ENCODE results near the gene TIGD3. TPM values are rescaled to one million over a fixed set of nuclear protein-coding genes. Genes with fewer than 3 reads are reported as not detected.

The TIGD3 gene
- total RNA-seq, 4 donors from 2014 or later: not detected

GRCh38 chr11:65357856-65358356, 3.4 kb downstream of the TIGD3 start:
- TF ChIP-seq, protein P1, sequence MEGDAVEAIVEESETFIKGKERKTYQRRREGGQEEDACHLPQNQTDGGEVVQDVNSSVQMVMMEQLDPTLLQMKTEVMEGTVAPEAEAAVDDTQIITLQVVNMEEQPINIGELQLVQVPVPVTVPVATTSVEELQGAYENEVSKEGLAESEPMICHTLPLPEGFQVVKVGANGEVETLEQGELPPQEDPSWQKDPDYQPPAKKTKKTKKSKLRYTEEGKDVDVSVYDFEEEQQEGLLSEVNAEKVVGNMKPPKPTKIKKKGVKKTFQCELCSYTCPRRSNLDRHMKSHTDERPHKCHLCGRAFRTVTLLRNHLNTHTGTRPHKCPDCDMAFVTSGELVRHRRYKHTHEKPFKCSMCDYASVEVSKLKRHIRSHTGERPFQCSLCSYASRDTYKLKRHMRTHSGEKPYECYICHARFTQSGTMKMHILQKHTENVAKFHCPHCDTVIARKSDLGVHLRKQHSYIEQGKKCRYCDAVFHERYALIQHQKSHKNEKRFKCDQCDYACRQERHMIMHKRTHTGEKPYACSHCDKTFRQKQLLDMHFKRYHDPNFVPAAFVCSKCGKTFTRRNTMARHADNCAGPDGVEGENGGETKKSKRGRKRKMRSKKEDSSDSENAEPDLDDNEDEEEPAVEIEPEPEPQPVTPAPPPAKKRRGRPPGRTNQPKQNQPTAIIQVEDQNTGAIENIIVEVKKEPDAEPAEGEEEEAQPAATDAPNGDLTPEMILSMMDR (IDR thresholded peaks at IDR 0.05; ENCODE audit: low read depth): no peak

DNA sequence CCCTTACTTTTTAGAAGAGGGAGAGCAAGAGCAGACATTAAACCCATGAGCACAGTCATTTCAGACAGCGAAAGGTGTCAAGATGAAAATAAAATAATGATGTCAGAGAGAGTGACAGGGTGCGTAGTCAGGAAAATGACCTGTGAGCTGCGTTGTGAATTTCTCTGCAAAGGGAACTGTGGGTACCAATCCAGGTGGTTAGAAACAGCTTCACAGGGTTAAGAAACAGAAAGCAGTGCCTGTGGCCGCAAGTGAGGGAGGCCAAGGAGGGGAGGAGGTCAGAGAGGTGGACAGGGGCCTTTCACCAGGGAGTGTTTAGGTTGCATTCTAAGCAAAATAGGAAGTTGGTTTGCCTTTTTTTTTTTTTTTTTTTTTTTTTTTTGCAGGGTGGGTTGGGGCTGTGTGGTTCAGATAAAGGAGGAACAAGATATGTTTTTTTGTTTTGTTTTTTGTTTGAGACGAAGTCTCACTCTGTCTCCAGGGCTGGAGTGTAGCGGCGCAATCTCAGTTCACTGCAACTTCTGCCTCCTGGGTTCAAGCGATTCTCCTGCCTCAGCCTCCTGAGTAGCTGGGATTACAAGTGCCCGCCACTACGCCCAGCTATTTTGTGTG, 7.9 kb downstream of the TIGD3 start:
- TF ChIP-seq, protein P1 (IDR thresholded peaks at IDR 0.05; ENCODE audit: low read depth): no peak

DNA sequence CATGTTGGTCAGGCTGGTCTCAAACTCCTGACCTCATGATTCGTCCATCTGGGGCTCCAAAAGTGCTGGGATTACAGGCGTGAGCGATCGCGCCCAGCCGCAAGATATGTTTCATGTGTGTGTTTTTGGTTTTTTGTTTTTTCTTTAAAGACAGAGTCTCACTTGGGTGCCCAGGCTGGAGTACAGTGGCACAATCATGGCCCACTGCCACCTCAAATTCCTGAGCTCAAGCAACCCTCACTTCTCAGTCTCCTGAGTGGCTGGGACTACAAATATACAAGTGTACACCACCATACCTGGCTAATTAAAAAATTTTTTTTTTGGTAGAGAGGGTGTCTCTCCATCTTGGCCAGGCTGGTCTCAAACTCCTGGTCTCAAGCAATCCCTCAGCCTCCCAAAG, 8.4 kb downstream of the TIGD3 start:
- TF ChIP-seq, protein P1 (IDR thresholded peaks at IDR 0.05; ENCODE audit: low read depth): no peak

- TF ChIP-seq, protein P1 (IDR thresholded peaks at IDR 0.05; ENCODE audit: low read depth): no peak
These were observed 9.2 kb downstream of the TIGD3 start for GRCh38 chr11:65363770-65364169.

DNA sequence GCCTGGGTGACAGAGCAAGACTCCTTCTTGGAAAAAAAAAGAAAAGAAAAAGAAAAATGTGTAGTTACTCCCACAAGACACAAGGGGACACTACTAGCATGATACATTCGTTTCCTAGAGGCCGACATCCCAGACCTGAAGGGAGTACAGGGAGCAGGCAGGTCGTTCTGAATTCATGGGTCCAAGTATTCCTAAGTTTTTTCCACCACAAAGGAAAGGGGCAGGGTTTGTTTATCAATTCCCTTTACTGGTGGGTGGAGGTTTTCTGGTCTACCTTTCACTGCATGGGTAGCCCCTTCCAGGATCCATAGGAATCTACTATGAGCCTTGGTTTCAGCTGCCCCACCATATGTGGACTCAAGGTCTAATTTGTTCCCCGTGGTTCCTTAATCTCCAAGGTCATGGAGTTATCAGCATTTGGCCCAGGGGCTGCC, 11.8 kb downstream of the TIGD3 start:
- TF ChIP-seq, protein P1 (IDR thresholded peaks at IDR 0.05; ENCODE audit: low read depth): no peak

DNA sequence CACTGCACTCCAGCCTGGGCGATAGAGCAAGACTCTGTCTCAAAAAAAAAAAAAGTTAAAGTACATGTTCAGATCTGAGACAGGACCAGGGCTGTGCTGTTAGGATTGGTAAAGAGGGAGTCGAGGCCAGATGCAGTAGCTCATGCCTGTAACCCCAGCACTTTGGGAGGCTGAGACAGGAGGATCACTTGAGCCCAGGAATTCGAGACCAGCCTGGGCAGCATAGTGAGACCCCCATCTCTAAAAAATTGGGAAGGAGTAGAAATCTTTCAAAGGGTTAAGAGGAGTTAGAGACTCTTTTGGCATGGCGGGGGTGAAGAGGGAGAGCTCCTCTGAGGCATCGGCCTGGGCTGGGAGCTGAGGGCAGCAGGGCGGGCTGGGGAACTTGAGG, 16.1 kb downstream of the TIGD3 start:
- TF ChIP-seq, protein P1 (IDR thresholded peaks at IDR 0.05; ENCODE audit: low read depth): no peak

DNA sequence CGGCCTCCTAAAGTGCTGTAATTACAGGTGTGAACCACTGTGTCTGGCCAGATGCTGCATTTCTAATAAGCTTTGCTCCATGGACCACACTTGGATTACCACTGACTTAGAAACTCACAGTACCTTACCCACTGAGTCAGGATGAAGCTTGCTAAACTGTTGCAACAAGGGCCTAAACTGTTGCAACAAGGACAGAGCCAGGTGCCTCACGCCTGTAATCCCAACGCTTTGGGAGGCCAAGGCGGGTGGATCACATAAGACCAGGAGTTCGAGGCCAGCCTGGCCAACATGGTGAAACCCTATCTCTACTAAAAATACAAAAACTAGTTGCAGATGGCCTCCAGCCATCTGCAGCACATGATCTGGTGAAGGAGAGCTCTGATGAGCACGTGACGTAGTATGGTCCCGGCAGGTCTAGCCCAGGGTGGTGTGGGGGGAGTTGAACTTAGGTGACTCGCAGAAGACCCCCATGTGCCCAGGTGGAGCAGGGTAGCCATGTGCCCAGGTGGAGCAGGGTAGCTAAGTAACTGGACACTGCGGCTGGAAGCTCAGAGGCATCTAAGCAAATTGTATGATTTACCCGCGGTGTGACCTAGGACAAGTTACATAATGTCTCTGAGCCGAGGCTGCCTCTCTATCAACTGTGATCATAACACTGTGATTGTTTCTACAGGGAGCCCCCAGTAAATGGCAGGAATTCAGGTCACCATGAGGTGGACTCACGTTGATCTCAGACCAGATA, 19.5 kb downstream of the TIGD3 start:
- TF ChIP-seq, protein P1 (IDR thresholded peaks at IDR 0.05; ENCODE audit: low read depth): no peak
